Adrenal gland (tissue), 12 donors: ENCODE data around the gene EMX1. TPM values are rescaled to one million over a fixed set of nuclear protein-coding genes. Genes with fewer than 3 reads are reported as not detected.

Experiments
- DNase-seq, 7 donors: peaks; one replicate each; pipeline ENCODE4 v3.0.0-alpha.2; 2019 to 2020
- H3K27ac ChIP-seq, 5 donors: fragments of 200-600 bp; sonication (generic) in 4 of 5; 1 replicate in 3 of 5; 2 replicates in 2 of 5; pipeline versions ENCODE4 v1.5.1 to v1.8.0; 2016 to 2020; ENCODE audit warnings: mild to moderate bottlenecking in 1 of 5
- H3K27me3 ChIP-seq: fragments of 200-600 bp; 2 replicates; pipeline ENCODE4 v1.8.0; 2021
- H3K36me3 ChIP-seq, 2 donors: fragments of 200-600 bp; replicated peaks in 1 of 2; 1 replicate in 1 of 2; 2 replicates in 1 of 2; pipeline versions ENCODE4 v1.5.1 to v1.8.0; 2018 to 2022
- H3K4me1 ChIP-seq, 2 donors: fragments of 200-600 bp; replicated peaks in 1 of 2; 1 replicate in 1 of 2; 2 replicates in 1 of 2; pipeline versions ENCODE4 v1.5.1 to v1.8.0; 2018 to 2021
- H3K4me3 ChIP-seq, 4 donors: fragments of 200-600 bp; sonication (generic) in 3 of 4; one replicate each; pipeline ENCODE4 v1.5.1; 2016 to 2018
- H3K9me3 ChIP-seq, 3 donors: fragments of 200-600 bp; sonication (generic) in 1 of 3; replicated peaks in 1 of 3; 1 replicate in 2 of 3; 2 replicates in 1 of 3; pipeline versions ENCODE4 v1.5.1 to v1.8.0; 2016 to 2021
- POLR2A ChIP-seq, 2 donors: fragments of 450-650 bp; IDR thresholded peaks; one replicate each; pipeline ENCODE4 v1.6.1; 2017; ENCODE audit warnings: antibody characterized with exemption in 2 of 2, mild to moderate bottlenecking in 2 of 2, moderate library complexity in 1 of 2
- whole genome bisulfite sequencing, 4 donors: extraction: QIAGEN DNeasy Blood & Tissue Kit in 2 of 4; methylation state at CpG; one replicate each; pipeline versions ENCODE4 v1.1.5 to v1.1.7; 2013 to 2017; 5-methylcytosine and 5-hydroxymethylcytosine counted together
- intact Hi-C, 2 donors: fragments of 100-400 bp; cut with DNase I; formaldehyde crosslinking; loops; one replicate each; pipeline versions ENCODE4 v1.14.1 to v1.15.0; 2022 to 2023
- polyA plus RNA-seq, 3 donors: library from polyadenylated mRNA; stranded (reverse); fragments of 200-250 nt in 2 of 3; fragments of 350-450 nt in 1 of 3; fragmentation: Illumina TruSeq in 1 of 3; extraction: RNeasy Lipid Tissue Mini Kit (QIAGEN cat#74804) in 1 of 3; gene quantifications; one replicate each; pipeline ENCODE4 v1.2.3, GENCODE V29; 2013 to 2014
- total RNA-seq, 9 donors: library from RNA; depleted of rRNA in 4 of 9; stranded (reverse); fragments of >200 nt in 4 of 9; fragments of 120-200 nt in 1 of 9; fragmentation: NEBNext Ultra II Directional in 1 of 9; extraction: Animal tissue kit (Norgen Biotek cat#: 25700) in 1 of 9; gene quantifications; one replicate each; pipeline versions ENCODE4 v1.1.0 to v1.2.4, GENCODE V29; 2013 to 2023
- TF ChIP-seq, protein P1 (sequence below), 6 experiments: fragments of 450-650 bp in 4 of 6; fragments of 200-600 bp in 2 of 6; sonication (generic) in 1 of 6; IDR thresholded peaks; 1 replicate in 5 of 6; 2 replicates in 1 of 6; pipeline versions ENCODE4 v1.5.1 to v1.8.0; 2016 to 2021; ENCODE audit warnings: antibody characterized with exemption in 6 of 6, mild to moderate bottlenecking in 2 of 6, moderate library complexity in 1 of 6
- donor health status: healthy with polysubstance abuse.
- donor health status: Bipolar disorder and iron deficiency.
- donor health status: DM: yes; HTN: yes; CAD: no.
- donor health status: DM: no; HTN: no; CAD: no.
- donor health status: DM: no; HTN: no; CAD: no.
- donor health status: DM: yes; HTN: yes; CAD: no.

EMX1 gene
- total and polyA plus RNA-seq, 12 donors = 0.10 to 0.15 TPM; not detected in 10

DNA sequence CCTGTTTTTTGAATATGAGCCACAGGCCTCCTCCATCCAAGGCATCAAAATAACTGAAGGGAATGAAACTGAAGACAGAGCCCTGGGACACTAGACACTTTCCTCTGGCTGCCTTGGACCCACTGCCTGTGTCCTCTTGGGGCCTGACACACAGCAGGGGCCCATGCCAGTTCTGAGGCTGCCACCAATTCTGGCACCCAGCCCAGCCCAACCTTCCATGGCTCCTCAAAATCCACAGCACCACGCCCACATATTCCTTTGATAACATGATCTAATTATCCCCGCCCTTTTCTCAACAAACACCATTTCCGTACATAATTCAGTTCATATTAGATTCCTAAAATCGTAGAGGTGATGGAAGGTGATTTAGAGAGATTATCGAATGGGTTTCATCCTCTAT, 64.2 kb downstream of the EMX1 start:
- Histone ChIP-seq H3K36me3 (no peaks in the 10 kb centered on the region), H3K4me1 (peaks cover 0 to 24% of the 10 kb centered on the region in 2 donors), H3K27ac (no peak overlapping the region), H3K4me3 (no peak overlapping the region), H3K27me3 (no peaks in the 10 kb centered on the region), H3K9me3 (no peaks in the 10 kb centered on the region)
- no peak for DNase-seq
- intact Hi-C loops = loop anchor here in 1 of 2 donors (10.0 kb wide), 1 partner anchor 73 kb away; no protein-coding TSS in a partner anchor
- TF ChIP-seq POLR2A (IDR thresholded peaks at IDR 0.05) = no peak
- TF ChIP-seq, protein P1, sequence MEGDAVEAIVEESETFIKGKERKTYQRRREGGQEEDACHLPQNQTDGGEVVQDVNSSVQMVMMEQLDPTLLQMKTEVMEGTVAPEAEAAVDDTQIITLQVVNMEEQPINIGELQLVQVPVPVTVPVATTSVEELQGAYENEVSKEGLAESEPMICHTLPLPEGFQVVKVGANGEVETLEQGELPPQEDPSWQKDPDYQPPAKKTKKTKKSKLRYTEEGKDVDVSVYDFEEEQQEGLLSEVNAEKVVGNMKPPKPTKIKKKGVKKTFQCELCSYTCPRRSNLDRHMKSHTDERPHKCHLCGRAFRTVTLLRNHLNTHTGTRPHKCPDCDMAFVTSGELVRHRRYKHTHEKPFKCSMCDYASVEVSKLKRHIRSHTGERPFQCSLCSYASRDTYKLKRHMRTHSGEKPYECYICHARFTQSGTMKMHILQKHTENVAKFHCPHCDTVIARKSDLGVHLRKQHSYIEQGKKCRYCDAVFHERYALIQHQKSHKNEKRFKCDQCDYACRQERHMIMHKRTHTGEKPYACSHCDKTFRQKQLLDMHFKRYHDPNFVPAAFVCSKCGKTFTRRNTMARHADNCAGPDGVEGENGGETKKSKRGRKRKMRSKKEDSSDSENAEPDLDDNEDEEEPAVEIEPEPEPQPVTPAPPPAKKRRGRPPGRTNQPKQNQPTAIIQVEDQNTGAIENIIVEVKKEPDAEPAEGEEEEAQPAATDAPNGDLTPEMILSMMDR (IDR thresholded peaks at IDR 0.05) = no peak
- 94 to 97% (median 95%) methylated on average over 5 of the region's 5 CpGs for WGBS, 4 donors

DNA sequence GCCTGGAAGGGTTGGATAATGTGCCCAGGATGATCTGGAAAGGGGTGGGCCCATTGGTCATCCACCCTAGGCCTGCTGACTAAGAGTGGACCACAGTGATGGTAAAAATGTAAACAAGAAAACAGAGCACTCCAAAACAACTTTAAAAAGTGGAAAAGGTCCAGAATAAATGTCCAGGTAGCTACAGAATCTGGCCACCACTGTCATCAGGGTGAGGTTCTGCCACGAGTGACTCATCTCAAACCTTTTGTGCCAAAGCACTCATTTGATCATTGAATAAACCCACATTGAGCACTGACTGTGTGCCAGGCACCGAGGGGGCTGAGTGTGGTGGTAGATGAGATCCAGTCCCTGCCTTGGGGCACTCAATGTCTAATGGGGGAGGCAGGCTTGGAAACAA, 64.9 kb downstream of the EMX1 start:
- DNase-seq = no peak
- WGBS, 4 donors = 77 to 93% (median 89%) methylated on average over 2 of the region's 2 CpGs
- intact Hi-C loops = loop anchor here in 1 of 2 donors (10.0 kb wide), 1 partner anchor 73 kb away; no protein-coding TSS in a partner anchor
- no peaks in the 10 kb centered on the region for H3K9me3 ChIP-seq
- no peak overlapping the region for H3K27ac ChIP-seq
- TF ChIP-seq, protein P1 (IDR thresholded peaks at IDR 0.05) = no peak
- TF ChIP-seq POLR2A (IDR thresholded peaks at IDR 0.05) = no peak
- no peaks in the 10 kb centered on the region for H3K27me3 ChIP-seq
- H3K4me1 ChIP-seq = peaks cover 0 to 27% of the 10 kb centered on the region in 2 donors
- H3K4me3 ChIP-seq = no peak overlapping the region
- H3K36me3 ChIP-seq = no peaks in the 10 kb centered on the region

DNA sequence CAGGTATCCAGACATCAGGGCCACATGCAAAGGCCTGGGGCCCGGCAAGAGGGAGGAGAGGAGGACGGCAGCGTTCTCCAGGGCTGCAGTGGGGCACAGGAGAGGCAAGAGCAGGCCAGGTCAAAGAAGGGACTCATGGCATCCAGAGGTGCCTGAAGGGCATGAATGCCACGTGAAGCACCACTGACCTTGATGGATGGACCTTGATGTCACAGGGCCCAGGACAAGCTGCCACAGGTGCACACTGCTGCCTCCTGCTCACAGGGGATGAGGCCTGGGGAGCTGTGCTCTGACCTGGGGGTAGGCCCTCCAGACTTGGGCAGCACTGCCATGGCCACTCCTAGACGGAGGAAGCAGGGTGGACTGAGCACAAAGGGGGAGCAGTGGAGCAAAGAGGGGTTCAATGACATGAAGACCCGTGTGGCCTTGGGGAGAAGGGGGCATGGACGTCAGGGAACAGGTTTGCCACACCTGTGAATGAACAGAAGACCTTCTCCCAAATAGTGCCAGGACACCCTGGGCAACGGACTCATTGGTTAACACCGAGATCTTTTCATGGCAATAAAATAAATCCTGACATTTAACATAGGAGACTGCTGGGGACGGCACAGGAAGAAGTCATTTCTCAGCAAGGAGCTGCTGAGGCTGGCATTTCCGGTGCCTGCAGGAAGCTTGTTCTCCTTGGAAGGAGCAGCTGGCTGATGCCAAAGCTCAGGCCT, 65.6 kb downstream of the EMX1 start:
- Histone ChIP-seq H3K27me3 (no peaks in the 10 kb centered on the region), H3K27ac (no peak overlapping the region), H3K4me1 (peaks cover 0 to 27% of the 10 kb centered on the region in 2 donors), H3K4me3 (no peak overlapping the region), H3K36me3 (no peaks in the 10 kb centered on the region), H3K9me3 (no peaks in the 10 kb centered on the region)
- DNase-seq = no peak
- WGBS, 4 donors = 79 to 89% (median 86%) methylated on average over 9 to 11 of the region's 11 CpGs
- TF ChIP-seq, protein P1 (IDR thresholded peaks at IDR 0.05) = no peak
- intact Hi-C loops = loop anchor here in 1 of 2 donors (10.0 kb wide), 1 partner anchor 72 kb away; no protein-coding TSS in a partner anchor

DNA sequence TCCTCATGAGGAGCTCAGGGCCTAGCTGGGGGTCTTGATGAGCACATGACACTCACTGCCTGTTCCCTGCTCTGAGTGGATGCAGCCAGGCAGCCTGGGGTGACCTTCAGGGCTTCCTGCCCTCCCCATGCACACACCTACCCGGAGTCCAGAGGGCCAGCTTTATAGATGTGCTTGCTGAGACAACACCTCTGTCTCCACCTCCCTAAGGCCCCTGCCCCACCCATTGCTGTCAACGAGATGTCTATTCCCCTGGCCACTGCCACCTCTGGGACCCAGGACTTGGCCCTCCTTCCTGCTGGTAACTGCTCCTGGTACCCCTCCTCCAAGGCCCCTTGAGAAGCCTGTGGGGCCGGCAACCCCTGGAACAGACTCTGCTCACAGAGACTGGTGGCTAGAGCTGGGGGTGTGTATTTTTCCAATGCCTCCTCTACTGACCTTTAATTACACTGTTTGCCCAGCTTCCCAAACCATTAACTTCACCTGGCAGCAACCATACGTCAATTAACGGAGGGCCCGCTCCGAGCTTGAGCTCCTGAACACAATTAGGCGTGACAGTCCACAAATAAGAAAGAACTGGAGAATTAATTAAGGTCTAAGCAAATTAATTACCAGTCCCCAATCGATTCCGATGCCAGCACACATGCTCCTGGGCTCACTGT, 66.3 kb downstream of the EMX1 start:
- Histone ChIP-seq H3K9me3 (no peaks in the 10 kb centered on the region), H3K4me3 (no peak overlapping the region), H3K27me3 (no peaks in the 10 kb centered on the region), H3K4me1 (peaks cover 0 to 27% of the 10 kb centered on the region in 2 donors), H3K27ac (no peak overlapping the region), H3K36me3 (no peaks in the 10 kb centered on the region)
- DNase-seq = no peak
- WGBS, 4 donors = 81 to 90% (median 87%) methylated on average over 9 to 10 of the region's 10 CpGs
- no peak for TF ChIP-seq POLR2A (IDR thresholded peaks at IDR 0.05)
- TF ChIP-seq, protein P1 (IDR thresholded peaks at IDR 0.05) = no peak
- intact Hi-C loops = loop anchor here in 1 of 2 donors (10.0 kb wide), 1 partner anchor 71 kb away; no protein-coding TSS in a partner anchor
